ENCODE results near the gene CEP78.
"Not testable (repeated sequence)": the region's sequence is repeated elsewhere in the genome, so short reads cannot be mapped to it uniquely, and the experiment has no call there.

Gene CEP78

GRCh38 chr9:78236551-78236910 lies 656 bp downstream of the CEP78 start:
- peak; percentile 26 for DNase-seq (ENCODE audit: low spot score)

GRCh38 chr9:78238046-78239038 lies 2.5 kb downstream of the CEP78 start:
- no peak for DNase-seq (ENCODE audit: low spot score)

- DNase-seq (ENCODE audit: low spot score): peak; percentile 16
Measured at GRCh38 chr9:78239506-78239905, 3.6 kb downstream of the CEP78 start.

GRCh38 chr9:78242041-78242440 lies 6.2 kb downstream of the CEP78 start:
- peak; percentile 20 for DNase-seq (ENCODE audit: low spot score)

- DNase-seq (ENCODE audit: low spot score): no peak
Measured at GRCh38 chr9:78243130-78243529, 7.3 kb downstream of the CEP78 start.

GRCh38 chr9:78245401-78245800 lies 9.5 kb downstream of the CEP78 start:
- DNase-seq (ENCODE audit: low spot score): no peak

GRCh38 chr9:78248635-78249034 lies 12.8 kb downstream of the CEP78 start:
- no peak for DNase-seq (ENCODE audit: low spot score)

GRCh38 chr9:78249542-78249941 lies 13.7 kb downstream of the CEP78 start:
- no peak for DNase-seq (ENCODE audit: low spot score)

GRCh38 chr9:78252616-78253015 lies 16.7 kb downstream of the CEP78 start:
- DNase-seq (ENCODE audit: low spot score): no peak

- DNase-seq (ENCODE audit: low spot score): no peak
Measured at GRCh38 chr9:78253285-78253684, 17.4 kb downstream of the CEP78 start.

- DNase-seq (ENCODE audit: low spot score): no peak
Measured at GRCh38 chr9:78261403-78262001, 25.6 kb downstream of the CEP78 start.

GRCh38 chr9:78262655-78263054 lies 26.8 kb downstream of the CEP78 start:
- DNase-seq (ENCODE audit: low spot score): no peak

GRCh38 chr9:78267889-78268288 lies 32.0 kb downstream of the CEP78 start:
- no peak for DNase-seq (ENCODE audit: low spot score)

- no peak for DNase-seq (ENCODE audit: low spot score)
Measured at GRCh38 chr9:78269784-78270183, 33.9 kb downstream of the CEP78 start.

- DNase-seq (ENCODE audit: low spot score): no peak
Measured at GRCh38 chr9:78272307-78272706, 36.4 kb downstream of the CEP78 start.

GRCh38 chr9:78273761-78274160 lies 37.9 kb downstream of the CEP78 start:
- no peak for DNase-seq (ENCODE audit: low spot score)

- DNase-seq (ENCODE audit: low spot score): no peak
Measured at GRCh38 chr9:78278177-78278777, 42.4 kb downstream of the CEP78 start.

GRCh38 chr9:78278801-78279200 lies 42.9 kb downstream of the CEP78 start:
- DNase-seq (ENCODE audit: low spot score): no peak

- no peak for DNase-seq (ENCODE audit: low spot score)
Measured at GRCh38 chr9:78280982-78281668, 45.2 kb downstream of the CEP78 start.

- DNase-seq (ENCODE audit: low spot score): not testable (repeated sequence)
Measured at GRCh38 chr9:78284181-78284580, 48.3 kb downstream of the CEP78 start.

- no peak for DNase-seq (ENCODE audit: low spot score)
Measured at GRCh38 chr9:78286125-78286524, 50.2 kb downstream of the CEP78 start.

GRCh38 chr9:78286946-78287388 lies 51.1 kb downstream of the CEP78 start:
- no peak for DNase-seq (ENCODE audit: low spot score)

Data from HuH-7 (cell line).